CD4-positive, alpha-beta T cell treated with Interleukin-6 at 100 ng/mL for 8 hours (primary cell): ENCODE measurements around the gene LRRC61.
"Not testable (repeated sequence)": the region's sequence is repeated elsewhere in the genome, so short reads cannot be mapped to it uniquely, and the experiment has no call there.

ENCODE experiments used
- DNase-seq: peaks from one replicate; pipeline ENCODE4 v3.0.0-alpha.2; 2020; ENCODE audit warnings: mixed read lengths, low spot score

LRRC61 gene

GRCh38 chr7:150383710-150384397 is 60.7 kb downstream of the LRRC61 start:
- DNase-seq, result no peak

- no peak for DNase-seq
Measured at GRCh38 chr7:150384406-150385301, 61.5 kb downstream of the LRRC61 start.

DNA sequence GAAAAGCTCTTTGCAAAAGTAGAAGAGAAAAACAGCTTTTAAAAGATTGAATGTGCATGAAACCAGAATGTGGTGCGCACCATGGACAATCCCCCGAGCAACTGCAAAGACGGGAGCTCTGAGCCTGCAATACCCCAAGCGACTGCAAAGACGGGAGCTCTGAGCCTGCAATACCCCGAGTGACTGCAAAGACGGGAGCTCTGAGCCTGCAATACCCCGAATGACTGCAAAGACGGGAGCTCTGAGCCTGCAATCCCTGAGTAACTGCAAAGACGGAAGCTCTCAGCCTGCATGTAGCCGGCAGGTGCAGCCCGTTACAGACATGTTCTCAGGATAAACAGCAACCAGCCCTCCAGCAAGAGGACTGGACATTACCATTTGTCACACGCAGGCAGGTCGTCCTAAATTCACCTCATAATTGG is 62.2 kb downstream of the LRRC61 start:
- no peak for DNase-seq

DNA sequence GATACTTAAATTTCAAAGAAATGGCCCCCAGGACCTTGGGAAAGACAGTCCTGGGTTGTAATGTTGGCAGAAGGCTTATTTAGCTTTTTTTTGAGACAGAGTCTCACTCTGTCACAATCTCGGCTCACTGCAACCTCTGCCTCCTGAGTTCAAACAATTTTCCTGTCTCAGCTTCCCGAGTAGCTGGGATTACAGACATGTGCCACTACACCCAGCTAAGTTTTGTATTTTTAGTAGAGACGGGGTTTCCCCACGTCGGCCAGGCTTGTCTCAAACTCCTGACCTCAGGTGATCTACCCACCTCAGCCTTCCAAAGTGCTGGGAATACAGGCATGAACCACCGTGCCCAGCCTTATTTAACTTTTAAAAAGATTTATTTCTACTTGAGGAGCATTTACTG is 62.7 kb downstream of the LRRC61 start:
- DNase-seq, result not testable (repeated sequence)
